B cell (primary cell): ENCODE results near the gene RBM20. TPM values are rescaled to one million over a fixed set of nuclear protein-coding genes. Genes with fewer than 3 reads are reported as not detected.

Experiments used
- ATAC-seq: fragments of 200-7000 bp; cut with Tn5 transposase; one replicate; pipeline ENCODE4 v1.10.0; 2021; ENCODE audit warnings: low read depth, mild to moderate bottlenecking, moderate number of reproducible peaks, moderate library complexity
- CTCF ChIA-PET: fragments of 350-600 bp; sonication (Branson Sonifier 250); formaldehyde crosslinking; loops from one replicate; lab custom pipeline; 2021; ENCODE audit warnings: antibody characterized with exemption, inconsistent platforms; lab: Charles Lee
- POLR2A ChIA-PET: fragments of 350-600 bp; sonication (Branson Sonifier 250); formaldehyde crosslinking; loops from one replicate; lab custom pipeline; 2021; ENCODE audit warnings: antibody characterized with exemption; lab: Charles Lee
- DNase-seq: peaks from one replicate; pipeline ENCODE4 v3.0.0; 2013
- H2AFZ ChIP-seq: 2 replicates; pipeline ENCODE4 v1.6.1; 2012; ENCODE audit warnings: mild to moderate bottlenecking, low read depth, low read length; ENCODE audit not compliant: insufficient read depth, poor library complexity, severe bottlenecking
- H3K27ac ChIP-seq, 2 donors: 1 replicate in 1 of 2; 2 replicates in 1 of 2; pipeline ENCODE4 v1.5.1; 2012 to 2013; ENCODE audit warnings: low read length in 2 of 2, mild to moderate bottlenecking in 2 of 2, moderate library complexity in 1 of 2
- H3K27me3 ChIP-seq, 4 experiments: fragments of 200-600 bp in 1 of 4; sonication (generic) in 1 of 4; replicated peaks in 1 of 4; 1 replicate in 2 of 4; 2 replicates in 2 of 4; pipeline versions ENCODE4 v1.6.1 to v1.7.0; 2013 to 2016; ENCODE audit warnings: low read length in 3 of 4, mild to moderate bottlenecking in 2 of 4, mixed read lengths in 1 of 4, moderate library complexity in 1 of 4; ENCODE audit not compliant: insufficient read depth in 4 of 4, control insufficient read depth in 3 of 4; ENCODE audit errors: control extremely low read depth in 1 of 4
- H3K36me3 ChIP-seq, 2 experiments: replicated peaks in 1 of 2; 1 replicate in 1 of 2; 2 replicates in 1 of 2; pipeline versions ENCODE4 v1.6.1 to v1.7.1; 2013; ENCODE audit warnings: low read length in 1 of 2; ENCODE audit not compliant: insufficient read depth in 2 of 2, control insufficient read depth in 1 of 2; ENCODE audit errors: control extremely low read depth in 1 of 2, extremely low read depth in 1 of 2
- H3K4me1 ChIP-seq, 2 donors: fragments of 200-600 bp in 1 of 2; sonication (generic) in 1 of 2; 1 replicate in 1 of 2; 2 replicates in 1 of 2; pipeline versions ENCODE4 v1.5.1 to v1.6.1; 2013 to 2017; ENCODE audit warnings: low read length in 2 of 2; ENCODE audit not compliant: control insufficient read depth in 2 of 2, insufficient read depth in 2 of 2
- H3K4me2 ChIP-seq: replicated peaks from 2 replicates; pipeline ENCODE3; 2012; ENCODE audit warnings: mild to moderate bottlenecking, low read depth, low read length; ENCODE audit not compliant: poor library complexity, severe bottlenecking
- H3K4me3 ChIP-seq, 5 experiments: fragments of 200-600 bp in 1 of 5; sonication (generic) in 1 of 5; 1 replicate in 3 of 5; 2 replicates in 2 of 5; pipeline versions ENCODE4 v1.5.1 to v1.7.0; 2011 to 2016; ENCODE audit warnings: low read length in 4 of 5, mild to moderate bottlenecking in 4 of 5, low read depth in 2 of 5, control low read depth in 1 of 5, moderate library complexity in 1 of 5; ENCODE audit not compliant: insufficient read depth in 1 of 5; ENCODE audit errors: control extremely low read depth in 1 of 5, extremely low read depth in 1 of 5
- H3K79me2 ChIP-seq: fragments of 200-600 bp; sonication (generic); one replicate; pipeline ENCODE4 v1.6.0; 2016; ENCODE audit warnings: low read length; ENCODE audit not compliant: control insufficient read depth, insufficient read depth
- H3K9ac ChIP-seq: fragments of 200-600 bp; sonication (generic); 2 replicates; pipeline ENCODE4 v1.6.1; 2017; ENCODE audit warnings: mild to moderate bottlenecking, low read length, moderate library complexity
- H3K9me3 ChIP-seq, 3 donors: one replicate each; pipeline versions ENCODE4 v1.6.1 to v1.7.1; 2013; ENCODE audit warnings: low read length in 2 of 3; ENCODE audit not compliant: control insufficient read depth in 2 of 3, insufficient read depth in 1 of 3; ENCODE audit errors: control extremely low read depth in 1 of 3
- H4K20me1 ChIP-seq: 2 replicates; pipeline ENCODE4 v1.6.0; 2012; ENCODE audit warnings: mild to moderate bottlenecking, low read length; ENCODE audit not compliant: insufficient read depth, control insufficient read depth, poor library complexity, severe bottlenecking
- H3K27ac Mint-ChIP-seq: one replicate; pipeline ENCODE4 v1.8.0; 2021; ENCODE audit warnings: mixed read lengths
- H3K27me3 Mint-ChIP-seq: one replicate; pipeline ENCODE4 v1.8.0; 2021; ENCODE audit warnings: mixed read lengths
- H3K4me1 Mint-ChIP-seq: one replicate; pipeline ENCODE4 v1.8.0; 2021; ENCODE audit warnings: mixed read lengths
- H3K4me3 Mint-ChIP-seq: one replicate; pipeline ENCODE4 v1.8.0; 2021; ENCODE audit warnings: mixed read lengths
- H3K9me3 Mint-ChIP-seq: one replicate; pipeline ENCODE4 v1.8.0; 2022; ENCODE audit warnings: mixed read lengths; ENCODE audit not compliant: insufficient read depth
- CTCF ChIP-seq: fragments of 200-600 bp; IDR thresholded peaks from one replicate; pipeline ENCODE4 v1.8.0; 2022; ENCODE audit warnings: antibody characterized with exemption, mild to moderate bottlenecking
- EZH2 ChIP-seq: IDR thresholded peaks from 2 replicates; pipeline ENCODE4 v1.6.1; 2012; ENCODE audit warnings: borderline replicate concordance, low read depth, mild to moderate bottlenecking, moderate library complexity, low read length; ENCODE audit not compliant: insufficient read depth, poor library complexity, severe bottlenecking
- WGBS: methylation state at CpG from one replicate; pipeline ENCODE4 v1.1.5; 2013; ENCODE audit warnings: missing lambda C conversion rate; ENCODE audit not compliant: insufficient coverage; 5-methylcytosine and 5-hydroxymethylcytosine counted together
- intact Hi-C: fragments of 100-400 bp; cut with micrococcal nuclease; formaldehyde crosslinking; loops from one replicate; pipeline ENCODE4 v1.10.0; 2022
- polyA plus RNA-seq: library from polyadenylated mRNA; depleted of rRNA; stranded (reverse); fragments of >200 nt; gene quantifications from 2 replicates; pipeline ENCODE4 v1.2.3, GENCODE V29; 2012
- total RNA-seq, 2 donors: library from RNA; stranded (reverse); fragments of 120-200 nt in 1 of 2; gene quantifications; 1 replicate in 1 of 2; 2 replicates in 1 of 2; pipeline versions ENCODE4 v1.2.3 to v1.2.4, GENCODE V29; 2013 to 2022

Gene RBM20
- total and polyA plus RNA-seq, 2 donors (not counting 1 experiment from before 2014, with no cell fraction given), result not detected

DNA sequence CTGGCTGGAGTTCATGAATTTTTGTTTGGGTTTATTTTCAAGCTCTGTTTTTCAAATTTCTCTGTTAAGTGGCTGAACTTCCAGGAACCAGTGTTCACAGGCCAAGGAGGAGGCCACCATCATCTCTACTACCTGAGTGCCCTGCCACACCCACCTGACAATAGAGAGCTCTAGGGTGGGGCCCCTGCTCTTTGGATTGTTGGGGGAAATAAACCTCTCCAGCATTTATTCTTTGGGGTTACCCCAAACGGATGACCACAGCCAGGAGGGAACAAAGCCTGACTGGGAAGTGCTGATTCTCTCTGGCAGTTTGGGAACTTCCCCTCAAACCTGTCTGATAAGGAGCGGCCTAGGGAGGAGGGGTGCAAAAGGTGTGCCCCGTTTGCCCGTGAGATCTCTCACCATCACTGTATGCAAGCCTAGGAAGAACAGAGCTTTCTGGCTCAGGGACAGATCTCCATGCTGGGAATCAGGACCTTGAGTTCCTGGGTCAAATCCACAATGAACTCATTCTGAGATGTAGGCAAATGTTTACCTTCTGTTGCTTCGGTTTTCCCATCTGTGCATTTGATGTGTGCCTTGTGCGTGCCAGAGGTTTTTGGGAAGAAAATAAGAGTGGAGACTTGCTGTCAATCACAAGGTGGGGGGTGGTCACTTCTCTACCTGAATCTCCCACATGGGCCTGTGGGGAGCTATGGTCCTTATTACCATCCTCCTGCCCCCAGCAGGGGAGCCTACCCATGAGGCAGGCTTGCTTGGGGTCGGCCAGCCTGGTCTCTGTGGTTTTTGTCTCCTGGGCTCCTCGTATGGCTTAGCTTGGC is 199.9 kb downstream of the RBM20 start:
- 70% methylated on average over 6 of the region's 8 CpGs for WGBS
- DNase-seq (no peak), ATAC-seq (no peak)
- H3K36me3 ChIP-seq, result no peaks in the 10 kb centered on the region
- H3K27ac ChIP-seq, result peak overlapping the region; percentile 94 to 99
- H3K79me2 ChIP-seq, result peaks cover 11% of the 10 kb centered on the region
- peak overlapping the region; percentile 19 for H3K9ac ChIP-seq
- Mint-ChIP-seq H3K9me3 (no peaks in the 10 kb centered on the region), H3K4me3 (peak overlapping the region; percentile 69), H3K27ac (peak overlapping the region; percentile 89), H3K27me3 (no peaks in the 10 kb centered on the region), H3K4me1 (peaks cover 80% of the 10 kb centered on the region)
- H3K9me3 ChIP-seq, result no peaks in the 10 kb centered on the region
- H4K20me1 ChIP-seq, result no peaks in the 10 kb centered on the region
- intact Hi-C loops, result loop anchor here (1.0 to 2.0 kb wide), 4 partner anchors 20 to 74 kb away; no protein-coding TSS in a partner anchor
- TF ChIP-seq CTCF (no peak), EZH2 (no peak)
- peak overlapping the region; percentile 78 for H3K4me2 ChIP-seq
- POLR2A ChIA-PET, result interaction anchor here (0.6 to 3.5 kb wide), 6 partner anchors 14 to 68 kb away, joined by 5 to 80 read pairs (median 19); partner anchors contain the start of gene PDCD4
- H3K4me1 ChIP-seq, result peaks cover 66 to 80% of the 10 kb centered on the region in 2 donors
- H2AFZ ChIP-seq, result no peak overlapping the region
- peak overlapping the region in 1 of 5 experiments; percentile 22 for H3K4me3 ChIP-seq
- no peaks in the 10 kb centered on the region for H3K27me3 ChIP-seq
- CTCF ChIA-PET, result interaction anchor here (0.7 to 4.2 kb wide), 7 partner anchors 13 to 96 kb away, joined by 3 to 45 read pairs (median 7); partner anchors contain the start of gene PDCD4

DNA sequence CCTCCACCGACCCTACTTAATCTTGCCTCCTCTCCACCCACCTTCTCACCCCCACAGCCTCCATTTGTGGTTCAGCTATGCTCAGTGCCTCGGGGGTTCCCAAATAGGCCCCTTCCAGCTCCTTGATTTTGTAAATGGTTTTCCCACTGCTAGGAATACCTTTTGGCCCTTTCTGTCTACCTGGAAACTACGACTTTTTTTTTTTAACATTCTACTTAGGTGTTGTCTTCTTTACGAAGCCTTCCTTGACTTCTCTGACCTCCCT is 200.4 kb downstream of the RBM20 start:
- ATAC-seq (no peak), DNase-seq (no peak)
- CTCF ChIA-PET, result interaction anchor here (4.2 kb wide), 1 partner anchor 22 kb away, joined by 43 read pairs; no protein-coding TSS in a partner anchor
- Mint-ChIP-seq H3K27ac (peak overlapping the region; percentile 89), H3K9me3 (no peaks in the 10 kb centered on the region), H3K4me3 (peak overlapping the region; percentile 5), H3K4me1 (peaks cover 81% of the 10 kb centered on the region), H3K27me3 (no peaks in the 10 kb centered on the region)
- TF ChIP-seq CTCF, result no peak
- no peak for TF ChIP-seq EZH2
- Histone ChIP-seq H4K20me1 (no peaks in the 10 kb centered on the region), H3K9me3 (no peaks in the 10 kb centered on the region), H3K4me3 (no peak overlapping the region), H3K4me2 (peak overlapping the region; percentile 78), H3K4me1 (peaks cover 66 to 80% of the 10 kb centered on the region in 2 donors), H3K27me3 (no peaks in the 10 kb centered on the region), H3K9ac (no peak overlapping the region), H3K36me3 (no peaks in the 10 kb centered on the region), H2AFZ (no peak overlapping the region), H3K27ac (peak overlapping the region; percentile 94 to 99), H3K79me2 (peaks cover 11% of the 10 kb centered on the region)
- intact Hi-C loops, result no loop called here
- 80% methylated on average over 4 of the region's 4 CpGs for WGBS
- POLR2A ChIA-PET, result interaction anchor here (0.7 to 3.4 kb wide), 3 partner anchors 13 to 41 kb away, joined by 3 to 24 read pairs (median 5); no protein-coding TSS in a partner anchor
